Natural killer cell (primary cell): ENCODE results near the gene BCL2. TPM values are rescaled to one million over a fixed set of nuclear protein-coding genes. Genes with fewer than 3 reads are reported as not detected.

Source experiments
- ATAC-seq, 3 donors: fragments of 150-1000 bp in 2 of 3; fragments of 200-7000 bp in 1 of 3; cut with Tn5 transposase; 1 replicate in 1 of 3; 2 replicates in 2 of 3; pipeline ENCODE4 v1.10.0; 2021; ENCODE audit warnings: mild to moderate bottlenecking in 2 of 3, moderate library complexity in 2 of 3
- DNase-seq, 2 donors: peaks; one replicate each; pipeline versions ENCODE4 v3.0.0 to v3.0.0-alpha.2; 2013 to 2021; ENCODE audit warnings: mixed read lengths in 1 of 2
- H3K27ac ChIP-seq: one replicate; pipeline ENCODE4 v1.5.1; 2013; ENCODE audit warnings: mild to moderate bottlenecking, low read length
- H3K27me3 ChIP-seq: one replicate; pipeline ENCODE4 v1.6.1; 2013; ENCODE audit warnings: low read length; ENCODE audit not compliant: control insufficient read depth, insufficient read depth
- H3K36me3 ChIP-seq: one replicate; pipeline ENCODE4 v1.6.1; 2013; ENCODE audit warnings: low read length; ENCODE audit not compliant: control insufficient read depth, insufficient read depth
- H3K4me1 ChIP-seq: one replicate; pipeline ENCODE4 v1.6.1; 2013; ENCODE audit warnings: low read length; ENCODE audit not compliant: control insufficient read depth, insufficient read depth
- H3K4me3 ChIP-seq: one replicate; pipeline ENCODE4 v1.5.1; 2013; ENCODE audit warnings: low read length
- H3K9me3 ChIP-seq: one replicate; pipeline ENCODE4 v1.6.1; 2013; ENCODE audit warnings: low read length; ENCODE audit not compliant: control insufficient read depth, insufficient read depth
- H3K27ac Mint-ChIP-seq, 2 donors: one replicate each; pipeline ENCODE4 v1.8.0; 2022; ENCODE audit warnings: mild to moderate bottlenecking in 2 of 2, mixed read lengths in 2 of 2, moderate library complexity in 1 of 2
- H3K27me3 Mint-ChIP-seq, 2 donors: one replicate each; pipeline ENCODE4 v1.8.0; 2022; ENCODE audit warnings: low read depth in 2 of 2, mixed read lengths in 2 of 2
- H3K36me3 Mint-ChIP-seq: one replicate; pipeline ENCODE4 v1.8.0; 2022; ENCODE audit warnings: mixed read lengths
- H3K4me1 Mint-ChIP-seq, 2 donors: one replicate each; pipeline ENCODE4 v1.8.0; 2022; ENCODE audit warnings: mixed read lengths in 2 of 2
- H3K4me3 Mint-ChIP-seq: one replicate; pipeline ENCODE4 v1.8.0; 2022; ENCODE audit warnings: mild to moderate bottlenecking, moderate library complexity, mixed read lengths
- H3K9me3 Mint-ChIP-seq, 2 donors: one replicate each; pipeline ENCODE4 v1.8.0; 2022; ENCODE audit warnings: mixed read lengths in 2 of 2
- CTCF ChIP-seq: fragments of 200-600 bp; IDR thresholded peaks from one replicate; pipeline ENCODE4 v1.8.0; 2022; ENCODE audit warnings: antibody characterized with exemption
- WGBS: methylation state at CpG from one replicate; pipeline ENCODE4 v1.1.7; 2013; ENCODE audit warnings: missing lambda C conversion rate; ENCODE audit not compliant: insufficient coverage; 5-methylcytosine and 5-hydroxymethylcytosine counted together
- intact Hi-C: fragments of 100-400 bp; cut with micrococcal nuclease; formaldehyde crosslinking; loops from one replicate; pipeline ENCODE4 v1.14.2; 2022
- total RNA-seq, 4 donors: library from RNA; stranded (reverse); fragments of 120-200 nt in 1 of 4; gene quantifications; one replicate each; pipeline versions ENCODE4 v1.2.3 to v1.2.4, GENCODE V29; 2013 to 2022

BCL2 gene
- total RNA-seq, 3 donors from 2014 or later (not counting 1 experiment from before 2014, with no cell fraction given), result 28.2 to 64.2 (median 33.4) TPM

- H3K36me3 Mint-ChIP-seq, result no peaks in the 10 kb centered on the region
- H3K27ac ChIP-seq, result peak overlapping the region; percentile 43
- H3K27ac Mint-ChIP-seq, result peak overlapping the region; percentile 69 to 75
- intact Hi-C loops, result loop anchor here (2.0 kb wide), 1 partner anchor 14 kb away; no protein-coding TSS in a partner anchor
- H3K4me1 Mint-ChIP-seq, result peaks cover 78 to 83% of the 10 kb centered on the region in 2 donors
- peaks cover 53% of the 10 kb centered on the region for H3K4me1 ChIP-seq
- peak in 2 of 3 donors; percentile 44 to 46 for ATAC-seq
- H3K36me3 ChIP-seq, result no peaks in the 10 kb centered on the region
- H3K27me3 Mint-ChIP-seq, result no peaks in the 10 kb centered on the region
- DNase-seq, result peak in 1 of 2 donors; percentile 34
- H3K9me3 ChIP-seq, result no peaks in the 10 kb centered on the region
- H3K27me3 ChIP-seq, result no peaks in the 10 kb centered on the region
- no peaks in the 10 kb centered on the region for H3K9me3 Mint-ChIP-seq
- WGBS, result 74% methylated on average over 14 of the region's 14 CpGs
- no peak overlapping the region for H3K4me3 ChIP-seq
- TF ChIP-seq CTCF, result no peak
- peak overlapping the region; percentile 51 for H3K4me3 Mint-ChIP-seq
These were observed 112.3 kb downstream of the BCL2 start for GRCh38 chr18:63207143-63207790.

- intact Hi-C loops, result loop anchor here (2.0 kb wide), 1 partner anchor 14 kb away; no protein-coding TSS in a partner anchor
- no peaks in the 10 kb centered on the region for H3K9me3 ChIP-seq
- peak overlapping the region; percentile 78 for H3K4me3 Mint-ChIP-seq
- no peaks in the 10 kb centered on the region for H3K27me3 Mint-ChIP-seq
- peak overlapping the region; percentile 43 for H3K27ac ChIP-seq
- H3K36me3 ChIP-seq, result no peaks in the 10 kb centered on the region
- H3K9me3 Mint-ChIP-seq, result no peaks in the 10 kb centered on the region
- H3K36me3 Mint-ChIP-seq, result no peaks in the 10 kb centered on the region
- H3K4me1 Mint-ChIP-seq, result peaks cover 71 to 76% of the 10 kb centered on the region in 2 donors
- DNase-seq (no peak), ATAC-seq (no peak)
- peak overlapping the region; percentile 69 to 75 for H3K27ac Mint-ChIP-seq
- H3K27me3 ChIP-seq, result no peaks in the 10 kb centered on the region
- TF ChIP-seq CTCF, result no peak
- no peak overlapping the region for H3K4me3 ChIP-seq
- 67% methylated on average over 13 of the region's 13 CpGs for WGBS
- H3K4me1 ChIP-seq, result peaks cover 46% of the 10 kb centered on the region
These were observed 113.0 kb downstream of the BCL2 start for GRCh38 chr18:63206433-63207142.

- Histone ChIP-seq H3K4me3 (no peak overlapping the region), H3K27me3 (no peaks in the 10 kb centered on the region), H3K27ac (peak overlapping the region; percentile 32), H3K4me1 (peaks cover 41% of the 10 kb centered on the region), H3K36me3 (no peaks in the 10 kb centered on the region), H3K9me3 (no peaks in the 10 kb centered on the region)
- no peaks in the 10 kb centered on the region for H3K36me3 Mint-ChIP-seq
- H3K27ac Mint-ChIP-seq, result peak overlapping the region; percentile 69 to 75
- H3K9me3 Mint-ChIP-seq, result no peaks in the 10 kb centered on the region
- no peak for TF ChIP-seq CTCF
- H3K4me3 Mint-ChIP-seq, result peak overlapping the region; percentile 78
- H3K27me3 Mint-ChIP-seq, result no peaks in the 10 kb centered on the region
- intact Hi-C loops, result loop anchor here (2.0 kb wide), 1 partner anchor 15 kb away; no protein-coding TSS in a partner anchor
- 40% methylated on average over 4 of the region's 6 CpGs for WGBS
- ATAC-seq (peak; percentile 42 to 57 (median 54)), DNase-seq (no peak)
- H3K4me1 Mint-ChIP-seq, result peaks cover 65 to 69% of the 10 kb centered on the region in 2 donors
These were observed 113.7 kb downstream of the BCL2 start for GRCh38 chr18:63205791-63206252.
